ENCODE data around the gene OPCML. TPM values are rescaled to one million over a fixed set of nuclear protein-coding genes. Genes with fewer than 3 reads are reported as not detected.

The OPCML gene
- total RNA-seq, 2 donors from 2014 or later, result not detected

- Histone ChIP-seq H3K4me3 (no peak overlapping the region), H3K27me3 (replicated peaks; ENCODE audit: insufficient read depth) (no peaks in the 10 kb centered on the region), H3K27ac (no peak overlapping the region), H3K4me1 (ENCODE audit: control insufficient read depth in 1 of 2, low read depth in 2 of 2) (no peaks in the 10 kb centered on the region), H3K9me3 (no peaks in the 10 kb centered on the region), H3K36me3 (no peaks in the 10 kb centered on the region)
- DNase-seq (ENCODE audit: low spot score) (no peak), ATAC-seq (ENCODE audit: insufficient number of reproducible peaks, low FRiP score, low read depth) (no peak)
- TF ChIP-seq CTCF (IDR thresholded peaks at IDR 0.05), result no peak
Observed at GRCh38 chr11:133521502-133521901, 10.8 kb downstream of the OPCML start.

DNA sequence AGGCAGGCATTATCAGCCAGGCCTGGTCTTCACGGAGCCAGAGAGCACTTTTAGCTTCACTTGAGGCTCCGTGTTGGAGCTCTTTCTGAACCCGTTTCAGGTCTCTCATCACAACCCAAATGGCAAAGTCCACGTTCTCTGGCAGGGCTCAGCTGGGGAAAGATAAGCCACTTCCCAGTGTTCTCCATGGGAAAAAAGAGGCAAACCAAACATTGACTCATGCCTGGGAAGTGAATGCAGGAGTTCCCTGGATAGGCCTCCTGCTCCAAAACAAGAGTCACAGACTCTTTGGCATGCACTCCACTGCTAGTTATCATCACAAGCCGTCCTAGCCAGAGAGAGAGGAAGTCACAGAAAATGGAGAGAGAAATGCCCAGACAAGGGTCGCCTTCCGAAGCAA, 11.6 kb downstream of the OPCML start:
- no peak overlapping the region for H3K27ac ChIP-seq
- DNase-seq (ENCODE audit: low spot score), result no peak
- no peaks in the 10 kb centered on the region for H3K4me1 ChIP-seq (ENCODE audit: control insufficient read depth in 1 of 2, low read depth in 2 of 2)
- no peak for TF ChIP-seq CTCF (IDR thresholded peaks at IDR 0.05)
- ATAC-seq (ENCODE audit: insufficient number of reproducible peaks, low FRiP score, low read depth), result no peak
- H3K36me3 ChIP-seq, result no peaks in the 10 kb centered on the region
- no peaks in the 10 kb centered on the region for H3K27me3 ChIP-seq (replicated peaks; ENCODE audit: insufficient read depth)
- H3K4me3 ChIP-seq, result no peak overlapping the region
- H3K9me3 ChIP-seq, result no peaks in the 10 kb centered on the region

GRCh38 chr11:133519560-133519959, 12.7 kb downstream of the OPCML start:
- no peak for ATAC-seq (ENCODE audit: insufficient number of reproducible peaks, low FRiP score, low read depth)
- TF ChIP-seq CTCF (IDR thresholded peaks at IDR 0.05), result no peak

GRCh38 chr11:133518702-133519264, 13.5 kb downstream of the OPCML start:
- Histone ChIP-seq H3K4me1 (ENCODE audit: control insufficient read depth in 1 of 2, low read depth in 2 of 2) (no peaks in the 10 kb centered on the region), H3K27me3 (replicated peaks; ENCODE audit: insufficient read depth) (no peaks in the 10 kb centered on the region), H3K27ac (no peak overlapping the region), H3K9me3 (no peaks in the 10 kb centered on the region), H3K4me3 (no peak overlapping the region), H3K36me3 (no peaks in the 10 kb centered on the region)
- no peak for TF ChIP-seq CTCF (IDR thresholded peaks at IDR 0.05)
- no peak for ATAC-seq (ENCODE audit: insufficient number of reproducible peaks, low FRiP score, low read depth)
- no peak for DNase-seq (ENCODE audit: low spot score)

More at GRCh38 chr11:133519560-133519959, 12.7 kb downstream of the OPCML start:
- no peak for DNase-seq (ENCODE audit: low spot score)
- Histone ChIP-seq H3K27me3 (replicated peaks; ENCODE audit: insufficient read depth) (no peaks in the 10 kb centered on the region), H3K27ac (no peak overlapping the region), H3K9me3 (no peaks in the 10 kb centered on the region), H3K4me1 (ENCODE audit: control insufficient read depth in 1 of 2, low read depth in 2 of 2) (no peaks in the 10 kb centered on the region), H3K4me3 (no peak overlapping the region), H3K36me3 (no peaks in the 10 kb centered on the region)

- no peaks in the 10 kb centered on the region for H3K4me1 ChIP-seq (ENCODE audit: control insufficient read depth in 1 of 2, low read depth in 2 of 2)
- DNase-seq (ENCODE audit: low spot score) (no peak), ATAC-seq (ENCODE audit: insufficient number of reproducible peaks, low FRiP score, low read depth) (no peak)
- H3K27me3 ChIP-seq (replicated peaks; ENCODE audit: insufficient read depth), result no peaks in the 10 kb centered on the region
- no peak overlapping the region for H3K27ac ChIP-seq
- H3K9me3 ChIP-seq, result no peaks in the 10 kb centered on the region
- no peak for TF ChIP-seq CTCF (IDR thresholded peaks at IDR 0.05)
- no peaks in the 10 kb centered on the region for H3K36me3 ChIP-seq
- no peak overlapping the region for H3K4me3 ChIP-seq
Observed at GRCh38 chr11:133516845-133517244, 15.5 kb downstream of the OPCML start.

Data from thoracic aorta (tissue), 2 donors.